ENCODE results near the gene GOLGA6L2. TPM values are rescaled to one million over a fixed set of nuclear protein-coding genes. Genes with fewer than 3 reads are reported as not detected.

The GOLGA6L2 gene
- total and polyA plus RNA-seq, 2 of the 8 experiments (the other 6 are each of a cell fraction or from before 2014, with no cell fraction given) = not detected

- Histone ChIP-seq H3K4me1 (replicated peaks in 1 of 4; ENCODE audit: control insufficient read depth in 3 of 4, insufficient read depth in 4 of 4, low read length in 3 of 4) (no peaks in the 10 kb centered on the region; a peak in 2 of 7 replicates), H3K9me3 (ENCODE audit: insufficient read depth in 2 of 2, low read depth in 1 of 2, low read length in 1 of 2) (peaks cover 8 to 29% of the 10 kb centered on the region in 2 experiments; a peak in 3 of 4 replicates), H2BK20ac (ENCODE audit: low read length) (no peak overlapping the region), H4K5ac (ENCODE audit: insufficient read length, low read depth, low read length) (no peak overlapping the region), H3K23me2 (ENCODE audit: low read depth, low read length) (no peaks in the 10 kb centered on the region), H3K27me3 (replicated peaks in 1 of 4; ENCODE audit: control insufficient read depth in 3 of 4, extremely low read depth in 1 of 4, insufficient read depth in 3 of 4, low read length in 3 of 4) (no peaks in the 10 kb centered on the region), H3K56ac (replicated peaks; ENCODE audit: insufficient read length, low read depth, low read length) (no peak overlapping the region), H3K27ac (ENCODE audit: low read depth, low read length) (no peak overlapping the region), H2BK15ac (ENCODE audit: low read length) (no peak overlapping the region), H3K79me2 (ENCODE audit: control insufficient read depth in 1 of 2, insufficient read depth in 2 of 2, low read length in 2 of 2) (no peaks in the 10 kb centered on the region), H3K18ac (ENCODE audit: extremely low read depth, low read length) (no peak overlapping the region), H3K23ac (ENCODE audit: insufficient read length) (no peak overlapping the region), H4K91ac (replicated peaks; ENCODE audit: insufficient read length, low read length) (no peak overlapping the region), H2BK12ac (ENCODE audit: low read depth, low read length) (no peak overlapping the region), H3K36me3 (ENCODE audit: control insufficient read depth in 2 of 4, insufficient read depth in 4 of 4, low read length in 3 of 4) (no peaks in the 10 kb centered on the region), H2BK5ac (ENCODE audit: low read depth, low read length) (no peak overlapping the region), H3K4ac (replicated peaks; ENCODE audit: insufficient read length, low read depth, low read length) (no peak overlapping the region), H2BK120ac (replicated peaks; ENCODE audit: low read depth, low read length) (no peak overlapping the region), H2AFZ (ENCODE audit: low read length) (no peak overlapping the region), H3K79me1 (ENCODE audit: low read depth, low read length) (no peaks in the 10 kb centered on the region), H3K4me2 (ENCODE audit: insufficient read depth in 1 of 2, low read depth in 2 of 2, low read length in 2 of 2) (no peak overlapping the region), H2AK5ac (ENCODE audit: low read depth, low read length) (no peak overlapping the region), H4K8ac (ENCODE audit: extremely low read depth, insufficient read depth, low read length) (no peak overlapping the region), H3K4me3 (ENCODE audit: extremely low read depth in 1 of 4, insufficient read depth in 2 of 4, low read depth in 3 of 4, low read length in 4 of 4) (no peak overlapping the region), H3K9ac (replicated peaks in 1 of 4; ENCODE audit: extremely low read depth in 1 of 4, low read depth in 3 of 4, low read length in 3 of 4) (no peak overlapping the region), H4K20me1 (replicated peaks in 1 of 2; ENCODE audit: control insufficient read depth in 1 of 2, insufficient read depth in 2 of 2, low read length in 2 of 2) (no peaks in the 10 kb centered on the region), H3K14ac (ENCODE audit: insufficient read length) (no peak overlapping the region)
- CTCF ChIA-PET (ENCODE audit: partially characterized antibody) = no interaction called here
- TF ChIP-seq NRF1 (IDR thresholded peaks at IDR 0.05; ENCODE audit: low read depth, low read length) (no peak), MAX (IDR thresholded peaks at IDR 0.05) (no peak), EZH2 (IDR thresholded peaks at IDR 0.05; ENCODE audit: low read depth, low read length, severe bottlenecking) (no peak)
- WGBS, 2 experiments (ENCODE audit: extremely low coverage in 1 of 2, insufficient coverage in 1 of 2, insufficient read length in 1 of 2, insufficient replicate concordance in 2 of 2, low coverage in 1 of 2, low lambda C conversion rate in 2 of 2, missing lambda C conversion rate in 1 of 2) = 90% methylated on average over 7 of the region's 7 CpGs; no CpG with 5 or more reads in 1 of the 2 experiments
- DNase-seq (ENCODE audit: low read depth in 1 of 2, low spot score in 2 of 2) (no peak), FAIRE-seq (no peak)
- POLR2A ChIA-PET (ENCODE audit: partially characterized antibody) = no interaction called here
Measured at GRCh38 chr15:23397779-23398178, 49.3 kb downstream of the GOLGA6L2 start.

Measured in H1 (cell line).